ACHN (cell line): ENCODE data around the gene MATK.
"Not testable (repeated sequence)": the region's sequence is repeated elsewhere in the genome, so short reads cannot be mapped to it uniquely, and the experiment has no call there.

Experiments used
- DNase-seq: peaks from one replicate; pipeline ENCODE4 v3.0.0-alpha.2; 2015
- in situ Hi-C: cut with HindIII; loops from 2 replicates; pipeline ENCODE4 v1.10.0; 2017; ENCODE audit warnings: low sequenced_read_pairs, low pct_ligation_motif_present, low pct_unique_long_range_greater_than_20kb

Gene MATK

GRCh38 chr19:3818466-3818865 lies 32.3 kb upstream of the MATK start:
- DNase-seq = peak; percentile 5

GRCh38 chr19:3817761-3818160 lies 31.6 kb upstream of the MATK start:
- no peak for DNase-seq
- in situ Hi-C loops = no loop called here

More at GRCh38 chr19:3818466-3818865, 32.3 kb upstream of the MATK start:
- in situ Hi-C loops = no loop called here

- DNase-seq = no peak
- in situ Hi-C loops = no loop called here
Measured at GRCh38 chr19:3816566-3817218, 30.5 kb upstream of the MATK start.

GRCh38 chr19:3816148-3816547 lies 30.0 kb upstream of the MATK start:
- in situ Hi-C loops, DNase-seq: not testable (repeated sequence)

GRCh38 chr19:3814648-3815047 lies 28.5 kb upstream of the MATK start:
- no peak for DNase-seq
- in situ Hi-C loops = no loop called here

GRCh38 chr19:3813473-3814392 lies 27.6 kb upstream of the MATK start:
- no peak for DNase-seq
- in situ Hi-C loops = no loop called here

- in situ Hi-C loops = no loop called here
- DNase-seq = no peak
Measured at GRCh38 chr19:3810708-3811355, 24.7 kb upstream of the MATK start.

- no peak for DNase-seq
- in situ Hi-C loops = no loop called here
Measured at GRCh38 chr19:3809881-3810707, 23.9 kb upstream of the MATK start.

- DNase-seq = no peak
- in situ Hi-C loops = no loop called here
Measured at GRCh38 chr19:3808420-3809143, 22.4 kb upstream of the MATK start.

GRCh38 chr19:3807574-3808354 lies 21.6 kb upstream of the MATK start:
- no peak for DNase-seq
- in situ Hi-C loops = no loop called here

GRCh38 chr19:3807131-3807480 lies 20.9 kb upstream of the MATK start:
- in situ Hi-C loops = no loop called here
- DNase-seq = no peak

- DNase-seq = no peak
- in situ Hi-C loops = no loop called here
Measured at GRCh38 chr19:3805859-3806258, 19.7 kb upstream of the MATK start.

- in situ Hi-C loops = no loop called here
- no peak for DNase-seq
Measured at GRCh38 chr19:3804429-3804828, 18.2 kb upstream of the MATK start.

- in situ Hi-C loops = no loop called here
- DNase-seq = no peak
Measured at GRCh38 chr19:3803986-3804385, 17.8 kb upstream of the MATK start.

GRCh38 chr19:3803114-3803888 lies 17.1 kb upstream of the MATK start:
- DNase-seq = no peak
- in situ Hi-C loops = no loop called here

GRCh38 chr19:3801412-3802096 lies 15.4 kb upstream of the MATK start:
- no peak for DNase-seq
- in situ Hi-C loops = no loop called here
